Stimulated activated naive B cell treated with anti-CD40 and anti-IgM and Interleukin-4, amounts not matched to agents 10 μg/mL and 1 μg/mL and 100 μg/mL, for 72 hours (primary cell): Measurements from ENCODE around the gene SRC.

Experiments
- ATAC-seq, 2 donors: fragments of 150-1000 bp; cut with Tn5 transposase; replicated peaks; 2 replicates each; pipeline ENCODE4 v1.10.0; 2021; ENCODE audit warnings: moderate library complexity in 1 of 2
- DNase-seq: peaks from one replicate; pipeline ENCODE4 v3.0.0; 2021
- H3K27ac Mint-ChIP-seq: one replicate; pipeline ENCODE4 v1.8.0; 2022; ENCODE audit warnings: mild to moderate bottlenecking, mixed read lengths
- H3K27me3 Mint-ChIP-seq, 2 donors: one replicate each; pipeline ENCODE4 v1.8.0; 2022; ENCODE audit warnings: mixed read lengths in 2 of 2
- H3K36me3 Mint-ChIP-seq, 2 donors: one replicate each; pipeline ENCODE4 v1.8.0; 2022; ENCODE audit warnings: mixed read lengths in 2 of 2, mild to moderate bottlenecking in 1 of 2
- H3K4me1 Mint-ChIP-seq, 2 donors: one replicate each; pipeline ENCODE4 v1.8.0; 2022; ENCODE audit warnings: mixed read lengths in 2 of 2, mild to moderate bottlenecking in 1 of 2
- H3K4me3 Mint-ChIP-seq, 2 donors: one replicate each; pipeline ENCODE4 v1.8.0; 2022; ENCODE audit warnings: mild to moderate bottlenecking in 2 of 2, mixed read lengths in 2 of 2, moderate library complexity in 1 of 2
- H3K9me3 Mint-ChIP-seq, 2 donors: one replicate each; pipeline ENCODE4 v1.8.0; 2022; ENCODE audit warnings: mixed read lengths in 2 of 2, mild to moderate bottlenecking in 1 of 2

Gene SRC

DNA sequence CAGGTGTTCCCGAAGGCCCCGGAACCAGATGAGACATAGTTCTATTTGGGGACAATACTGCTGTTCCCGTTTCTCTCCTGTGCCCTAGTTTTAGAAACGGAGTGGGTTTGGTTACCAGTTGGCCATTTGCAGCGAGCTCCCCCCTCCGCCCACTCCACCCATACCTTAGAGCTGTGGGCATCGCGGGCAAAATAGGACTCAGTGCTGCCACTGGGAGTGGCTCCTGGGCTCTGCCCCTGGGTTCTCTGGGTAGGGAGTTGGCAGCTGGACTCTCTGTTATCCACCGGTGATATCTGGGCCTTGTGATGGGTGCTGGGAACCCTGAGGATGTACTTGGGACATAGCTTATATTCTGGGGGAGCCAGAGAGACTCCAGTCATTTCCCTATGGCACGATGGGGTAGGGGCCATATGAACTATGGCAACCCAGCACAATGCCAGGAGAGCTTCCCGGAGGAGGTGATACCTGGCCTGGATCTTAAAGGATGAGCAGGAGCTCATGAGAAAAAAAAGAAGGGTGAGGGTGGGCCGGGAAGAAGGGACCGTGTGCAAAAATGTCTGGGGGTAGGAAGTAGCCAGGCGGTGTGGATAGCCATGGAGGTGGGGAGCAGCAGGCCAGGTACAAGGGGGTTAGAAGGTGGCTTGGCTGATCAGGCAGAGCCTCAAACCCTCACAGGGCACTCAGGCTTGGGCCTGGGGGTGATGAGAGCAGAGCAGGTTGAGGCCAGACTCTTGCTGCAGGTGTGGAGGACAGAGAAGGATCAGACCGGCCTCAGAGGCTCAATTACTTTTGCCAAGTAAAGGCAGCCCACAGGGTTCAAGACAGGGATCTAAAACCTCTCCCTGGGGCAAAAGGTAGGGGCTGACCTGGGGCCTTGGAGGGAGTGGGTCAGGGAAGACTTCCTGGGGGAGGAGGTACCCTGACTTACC is 9.6 kb downstream of the SRC start:
- DNase-seq (no peak), ATAC-seq (no peak)
- H3K36me3 Mint-ChIP-seq = peaks cover 63 to 92% of the 10 kb centered on the region in 2 donors
- H3K9me3 Mint-ChIP-seq = no peaks in the 10 kb centered on the region
- peak overlapping the region; percentile 45 to 60 for H3K4me3 Mint-ChIP-seq
- peaks cover 71 to 100% of the 10 kb centered on the region in 2 donors for H3K4me1 Mint-ChIP-seq
- no peaks in the 10 kb centered on the region for H3K27me3 Mint-ChIP-seq
- peak overlapping the region; percentile 90 for H3K27ac Mint-ChIP-seq

DNA sequence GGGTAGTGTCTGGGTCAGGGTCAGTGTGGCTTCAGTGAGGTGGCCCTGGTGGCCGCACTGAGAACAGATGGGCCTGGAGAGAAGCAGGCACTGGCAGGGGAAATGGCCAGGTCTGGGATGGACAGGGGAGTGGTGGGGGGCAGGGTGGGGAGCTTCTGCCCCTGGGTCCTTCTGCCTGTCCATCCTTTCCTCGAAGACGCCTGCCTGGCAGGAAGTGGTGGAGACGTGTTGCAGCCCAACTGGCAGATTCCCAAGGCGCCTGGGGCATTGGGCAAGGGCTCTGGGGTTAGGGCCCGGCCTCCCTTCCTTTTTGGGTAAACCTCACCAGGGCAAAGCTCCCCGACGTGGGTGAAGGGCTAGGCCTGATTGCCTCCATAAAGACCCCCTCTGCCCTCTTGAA is 10.4 kb downstream of the SRC start:
- ATAC-seq = no peak
- Mint-ChIP-seq H3K36me3 (peaks cover 54 to 90% of the 10 kb centered on the region in 2 donors), H3K27me3 (no peaks in the 10 kb centered on the region), H3K27ac (peak overlapping the region; percentile 90), H3K9me3 (no peaks in the 10 kb centered on the region), H3K4me3 (peak overlapping the region; percentile 45 to 60), H3K4me1 (peaks cover 66 to 100% of the 10 kb centered on the region in 2 donors)
- DNase-seq = no peak

DNA sequence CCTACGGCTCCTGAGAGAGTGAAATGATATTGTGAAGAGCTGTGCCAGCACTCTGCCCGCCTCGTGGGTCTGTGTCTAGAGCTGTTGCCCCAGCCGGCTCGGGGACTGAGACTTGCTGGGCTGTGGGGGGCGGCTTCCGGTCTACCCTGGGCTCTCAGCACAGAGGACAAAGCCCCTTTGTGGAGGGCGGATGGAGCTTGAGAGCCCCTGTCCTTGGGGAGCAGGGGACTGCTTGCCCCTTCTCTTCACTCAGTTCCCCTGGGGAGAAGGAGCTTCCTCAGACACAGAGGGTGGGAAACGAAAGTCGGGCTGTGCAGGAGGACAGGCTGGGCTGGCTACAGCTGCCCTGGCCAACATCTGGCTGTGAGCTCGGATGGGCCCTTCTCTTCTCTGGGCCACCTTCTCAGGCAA is 11.0 kb downstream of the SRC start:
- Mint-ChIP-seq H3K27me3 (no peaks in the 10 kb centered on the region), H3K4me3 (peak overlapping the region; percentile 45 to 59), H3K4me1 (peaks cover 61 to 97% of the 10 kb centered on the region in 2 donors), H3K9me3 (no peaks in the 10 kb centered on the region), H3K36me3 (peaks cover 49 to 84% of the 10 kb centered on the region in 2 donors), H3K27ac (peak overlapping the region; percentile 90)
- DNase-seq (no peak), ATAC-seq (peak; percentile 35)

DNA sequence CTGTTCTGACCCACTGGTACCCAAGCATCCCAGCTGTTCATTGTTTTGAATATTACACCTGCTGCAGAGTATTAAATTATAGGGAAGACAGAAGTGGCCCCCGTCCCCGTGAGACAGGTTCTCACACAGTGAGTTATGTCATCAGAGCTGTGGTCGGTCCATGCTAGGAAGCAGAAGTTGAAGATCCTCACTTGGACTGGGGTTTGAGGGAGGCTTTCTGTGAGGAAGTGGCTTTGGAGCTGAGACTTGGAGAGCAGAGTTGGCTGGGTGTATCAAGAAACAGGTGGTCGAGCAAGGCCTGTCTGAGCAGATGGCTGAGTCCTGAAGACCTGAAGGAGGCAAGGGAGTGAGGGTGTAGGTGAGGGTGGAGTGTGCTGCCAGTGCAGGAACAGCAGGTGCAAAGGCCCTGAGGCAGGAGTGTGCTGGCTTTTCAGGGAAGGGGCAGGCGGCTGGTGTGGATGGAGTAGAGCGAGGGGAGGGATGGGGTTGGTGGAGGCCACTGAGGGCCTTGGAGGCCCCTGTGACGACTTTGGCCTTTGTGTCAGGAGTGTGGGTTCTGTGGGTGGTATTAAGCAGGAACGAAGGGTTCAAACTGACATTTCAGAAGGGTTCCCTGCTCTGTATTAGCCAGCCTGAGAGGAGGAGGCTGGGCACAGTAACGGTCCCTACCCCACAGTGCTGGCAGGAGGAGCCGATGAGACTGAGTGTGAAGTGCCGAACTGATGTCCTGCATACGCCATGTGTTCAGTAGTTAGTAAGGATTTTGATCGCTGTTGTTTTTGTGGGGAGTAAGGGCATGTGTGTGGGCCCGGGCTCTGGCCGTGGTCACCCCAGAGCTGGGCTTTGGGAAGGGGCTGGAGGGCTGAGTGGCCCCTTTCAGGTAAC is 11.8 kb downstream of the SRC start:
- ATAC-seq (peak; percentile 62 to 70), DNase-seq (no peak)
- no peaks in the 10 kb centered on the region for H3K9me3 Mint-ChIP-seq
- H3K36me3 Mint-ChIP-seq = peaks cover 48 to 78% of the 10 kb centered on the region in 2 donors
- peak overlapping the region; percentile 90 for H3K27ac Mint-ChIP-seq
- no peaks in the 10 kb centered on the region for H3K27me3 Mint-ChIP-seq
- H3K4me3 Mint-ChIP-seq = peak overlapping the region; percentile 45 to 59
- peaks cover 57 to 96% of the 10 kb centered on the region in 2 donors for H3K4me1 Mint-ChIP-seq

DNA sequence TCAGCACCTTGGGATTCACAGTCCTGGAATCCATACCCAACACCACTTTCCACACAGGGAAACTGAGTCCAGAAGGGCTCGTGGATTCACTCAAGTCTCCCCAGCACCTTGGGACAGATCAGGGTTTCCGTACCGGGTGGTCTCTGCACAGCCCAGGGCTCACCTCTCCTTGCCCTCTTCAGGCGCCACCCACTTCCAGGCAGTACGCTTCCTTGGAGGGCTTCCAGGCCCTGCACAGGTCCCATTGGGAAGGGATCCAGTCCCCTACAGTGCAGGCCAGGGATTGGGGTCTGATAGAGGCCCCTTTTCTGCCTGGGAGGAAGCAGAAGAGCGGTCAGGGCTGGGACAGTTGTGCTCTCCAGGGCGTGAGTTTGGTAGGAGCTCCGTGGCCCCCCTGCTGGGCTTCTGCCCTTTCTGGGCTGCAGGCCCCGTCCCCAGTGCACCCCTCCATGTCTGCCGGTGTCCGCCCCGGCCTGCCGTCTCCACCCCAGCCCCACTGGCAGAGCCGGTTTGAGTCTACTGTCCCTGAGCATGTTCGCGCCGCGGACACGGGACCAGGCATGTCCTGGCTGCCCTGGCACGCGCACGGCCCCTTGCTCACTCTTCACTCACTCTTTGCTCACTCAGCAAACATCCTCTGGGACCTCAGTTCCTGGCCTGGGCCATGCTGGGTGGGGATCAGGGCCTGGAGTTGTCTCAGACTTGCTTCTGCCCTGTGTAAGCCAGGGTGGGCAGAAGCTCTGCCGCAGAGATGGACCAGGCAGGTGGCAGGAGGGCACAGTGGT is 12.6 kb downstream of the SRC start:
- DNase-seq (no peak), ATAC-seq (no peak)
- peaks cover 47 to 76% of the 10 kb centered on the region in 2 donors for H3K36me3 Mint-ChIP-seq
- peak overlapping the region in 1 of 2 donors; percentile 41 for H3K4me3 Mint-ChIP-seq
- H3K27me3 Mint-ChIP-seq = no peaks in the 10 kb centered on the region
- H3K27ac Mint-ChIP-seq = peak overlapping the region; percentile 86
- no peaks in the 10 kb centered on the region for H3K9me3 Mint-ChIP-seq
- peaks cover 59 to 96% of the 10 kb centered on the region in 2 donors for H3K4me1 Mint-ChIP-seq

DNA sequence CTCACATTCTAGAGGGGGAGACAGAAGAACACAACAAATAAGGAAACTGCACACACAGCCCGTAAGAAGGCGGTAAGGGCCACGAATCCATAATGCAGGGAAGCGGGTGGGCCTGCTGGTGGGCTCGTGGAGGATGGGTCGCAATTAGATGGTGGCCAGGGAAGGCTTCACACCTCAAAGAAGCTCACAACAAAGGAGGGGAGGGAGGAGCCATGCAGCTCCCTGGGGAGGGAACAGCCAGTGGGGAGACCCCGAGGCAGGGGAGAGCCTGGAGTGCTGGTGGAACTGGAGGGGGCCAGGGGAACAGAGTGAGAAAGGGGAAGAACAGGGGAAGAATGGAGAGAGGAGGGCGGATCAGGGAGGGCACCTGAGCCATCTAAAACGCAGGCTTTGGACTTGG is 13.4 kb downstream of the SRC start:
- no peak for ATAC-seq
- Mint-ChIP-seq H3K4me1 (peaks cover 66 to 96% of the 10 kb centered on the region in 2 donors), H3K27me3 (no peaks in the 10 kb centered on the region), H3K36me3 (peaks cover 47 to 74% of the 10 kb centered on the region in 2 donors), H3K9me3 (no peaks in the 10 kb centered on the region), H3K27ac (peak overlapping the region; percentile 86), H3K4me3 (no peak overlapping the region)
- no peak for DNase-seq

DNA sequence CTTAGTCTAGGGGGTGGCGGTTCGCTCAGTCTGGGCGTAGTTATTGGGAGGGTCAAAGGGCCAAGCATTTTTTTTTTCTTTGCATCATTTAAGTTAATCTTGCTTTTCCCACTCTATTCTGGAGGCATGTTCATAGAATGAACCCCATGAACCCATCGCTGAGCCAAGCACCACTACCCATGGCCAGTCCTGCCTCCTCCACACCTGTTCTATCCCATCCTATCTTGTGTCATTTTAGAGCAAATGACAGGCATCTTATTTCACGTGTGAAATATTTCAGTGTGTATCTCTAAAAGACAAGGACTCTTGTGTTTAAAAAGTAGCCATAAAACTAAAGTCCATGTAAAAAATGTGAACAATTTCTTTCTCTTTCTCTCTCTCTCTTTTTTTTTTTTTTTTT is 13.9 kb downstream of the SRC start:
- Mint-ChIP-seq H3K4me1 (peaks cover 69 to 96% of the 10 kb centered on the region in 2 donors), H3K4me3 (peak overlapping the region in 1 of 2 donors; percentile 21), H3K27ac (peak overlapping the region; percentile 60), H3K9me3 (no peaks in the 10 kb centered on the region), H3K27me3 (no peaks in the 10 kb centered on the region), H3K36me3 (peaks cover 50 to 75% of the 10 kb centered on the region in 2 donors)
- no peak for ATAC-seq
- no peak for DNase-seq

DNA sequence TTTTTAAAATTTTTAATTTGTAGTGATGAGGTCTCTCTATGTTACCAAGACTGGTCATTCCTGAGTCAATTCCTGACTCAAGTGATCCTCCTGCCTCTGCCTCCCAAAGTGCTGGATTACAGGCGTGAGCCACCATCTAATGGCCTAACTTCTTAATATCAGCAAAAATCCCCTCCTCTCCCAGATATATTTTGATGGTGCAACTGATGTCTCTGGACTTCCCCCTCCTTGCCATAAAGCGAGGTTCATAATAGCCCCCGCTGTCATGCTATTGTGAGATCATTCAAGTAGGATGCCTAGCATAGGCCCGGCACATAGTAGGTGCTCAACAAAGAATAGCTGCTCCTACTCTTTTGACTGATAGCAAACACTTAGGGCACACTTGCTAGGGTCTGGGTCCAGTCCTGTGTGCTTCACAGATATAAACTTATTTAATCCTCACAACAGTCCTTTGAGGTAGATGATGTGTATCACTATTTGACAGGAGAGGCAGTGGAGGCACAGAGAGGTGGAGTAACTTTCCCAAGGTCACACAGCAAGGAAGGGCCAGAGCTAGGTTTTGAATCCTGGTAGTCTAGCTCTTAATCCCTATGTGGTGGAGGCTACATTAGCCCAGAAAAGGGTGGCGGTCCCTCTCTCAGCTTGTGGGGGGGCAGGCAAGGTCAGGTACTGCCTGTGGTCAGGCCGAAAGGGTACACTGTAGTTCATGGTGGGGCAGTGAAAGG is 14.6 kb downstream of the SRC start:
- H3K27ac Mint-ChIP-seq = peak overlapping the region; percentile 5

DNA sequence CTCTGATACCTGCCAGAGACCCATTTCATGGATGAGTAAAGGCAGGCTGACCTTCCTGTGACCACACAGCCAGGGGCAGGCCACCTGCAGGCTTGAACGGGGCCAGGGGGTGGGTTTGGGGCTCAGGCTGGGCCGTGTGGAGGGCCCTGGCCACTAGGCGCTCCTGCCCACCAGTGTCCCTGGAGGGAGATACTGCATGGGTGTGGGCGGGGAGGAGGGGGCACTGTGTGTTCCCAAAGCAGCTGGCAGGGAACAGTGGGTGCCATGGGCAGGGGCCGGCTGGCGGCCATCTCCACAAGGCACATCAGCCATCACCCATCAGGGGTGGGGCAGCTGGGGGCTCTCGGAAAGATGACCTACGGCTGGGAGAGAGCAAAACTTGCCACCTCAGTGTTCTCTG is 15.4 kb downstream of the SRC start:
- no peak overlapping the region for H3K27ac Mint-ChIP-seq
- peaks cover 0 to 2% of the 10 kb centered on the region in 2 donors for H3K9me3 Mint-ChIP-seq
- H3K36me3 Mint-ChIP-seq = peaks cover 53 to 76% of the 10 kb centered on the region in 2 donors
- DNase-seq (no peak), ATAC-seq (no peak)
- H3K4me1 Mint-ChIP-seq = peaks cover 68 to 96% of the 10 kb centered on the region in 2 donors
- no peaks in the 10 kb centered on the region for H3K27me3 Mint-ChIP-seq
- no peak overlapping the region for H3K4me3 Mint-ChIP-seq

More for the DNA sequence above, 14.6 kb downstream of the SRC start:
- Mint-ChIP-seq H3K27me3 (no peaks in the 10 kb centered on the region), H3K4me3 (no peak overlapping the region), H3K9me3 (no peaks in the 10 kb centered on the region), H3K4me1 (peaks cover 70 to 96% of the 10 kb centered on the region in 2 donors), H3K36me3 (peaks cover 52 to 76% of the 10 kb centered on the region in 2 donors)
- DNase-seq (no peak), ATAC-seq (no peak)

DNA sequence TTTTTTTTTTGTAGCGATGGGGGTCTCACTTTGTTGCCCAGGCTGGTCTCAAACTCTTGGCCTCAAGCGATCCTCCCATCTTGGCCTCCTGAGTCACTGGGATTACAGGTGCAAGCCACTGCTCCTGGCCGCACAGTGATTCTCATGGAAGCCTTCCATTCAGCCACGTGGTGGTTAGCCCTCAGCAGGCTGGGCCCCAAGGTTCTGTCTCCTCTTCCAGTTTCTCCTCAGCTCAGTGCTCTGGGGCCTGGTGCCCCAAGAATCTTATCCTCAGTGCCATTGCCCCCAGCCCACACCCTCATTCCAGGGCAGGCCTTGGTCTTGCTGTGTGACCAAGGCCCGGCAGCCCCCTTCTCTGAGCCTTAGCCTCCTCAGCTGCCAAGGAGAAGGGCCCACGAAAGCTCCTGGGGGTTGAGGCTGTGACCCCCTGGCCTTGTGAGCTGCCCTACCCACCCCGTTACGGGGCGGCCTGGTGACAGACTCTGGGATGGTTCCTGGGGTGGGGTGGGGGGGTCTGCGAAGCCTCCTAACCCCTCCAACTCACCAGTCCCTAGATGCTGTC is 16.4 kb downstream of the SRC start:
- Mint-ChIP-seq H3K36me3 (peaks cover 49 to 76% of the 10 kb centered on the region in 2 donors), H3K9me3 (peaks cover 0 to 2% of the 10 kb centered on the region in 2 donors), H3K27ac (peak overlapping the region; percentile 53), H3K4me1 (peaks cover 60 to 96% of the 10 kb centered on the region in 2 donors), H3K4me3 (no peak overlapping the region), H3K27me3 (no peaks in the 10 kb centered on the region)
- ATAC-seq (no peak), DNase-seq (no peak)

DNA sequence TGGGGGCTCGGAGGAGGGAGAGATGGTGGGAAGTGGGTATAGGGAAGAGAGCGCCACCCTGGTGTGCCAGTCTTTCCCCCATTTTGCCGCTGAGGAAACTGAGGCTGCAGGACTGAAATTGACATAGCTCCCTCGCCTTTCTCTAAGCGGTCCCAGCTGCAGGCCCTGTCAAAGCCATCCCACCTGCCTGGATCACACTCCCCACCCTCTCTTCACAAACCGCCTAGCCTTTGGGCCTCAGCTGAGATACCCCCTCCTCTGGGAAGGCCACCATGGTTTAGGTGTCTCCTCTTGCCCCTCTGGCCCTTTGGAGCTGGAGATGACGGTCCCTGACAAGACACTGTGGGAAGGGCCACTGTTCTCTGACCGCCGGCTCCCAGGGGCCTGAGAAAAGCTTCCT is 16.9 kb downstream of the SRC start:
- Mint-ChIP-seq H3K9me3 (peaks cover 0 to 2% of the 10 kb centered on the region in 2 donors), H3K27me3 (no peaks in the 10 kb centered on the region), H3K4me3 (no peak overlapping the region), H3K36me3 (peaks cover 46 to 75% of the 10 kb centered on the region in 2 donors), H3K4me1 (peaks cover 55 to 96% of the 10 kb centered on the region in 2 donors), H3K27ac (peak overlapping the region; percentile 20)
- DNase-seq (no peak), ATAC-seq (no peak)

DNA sequence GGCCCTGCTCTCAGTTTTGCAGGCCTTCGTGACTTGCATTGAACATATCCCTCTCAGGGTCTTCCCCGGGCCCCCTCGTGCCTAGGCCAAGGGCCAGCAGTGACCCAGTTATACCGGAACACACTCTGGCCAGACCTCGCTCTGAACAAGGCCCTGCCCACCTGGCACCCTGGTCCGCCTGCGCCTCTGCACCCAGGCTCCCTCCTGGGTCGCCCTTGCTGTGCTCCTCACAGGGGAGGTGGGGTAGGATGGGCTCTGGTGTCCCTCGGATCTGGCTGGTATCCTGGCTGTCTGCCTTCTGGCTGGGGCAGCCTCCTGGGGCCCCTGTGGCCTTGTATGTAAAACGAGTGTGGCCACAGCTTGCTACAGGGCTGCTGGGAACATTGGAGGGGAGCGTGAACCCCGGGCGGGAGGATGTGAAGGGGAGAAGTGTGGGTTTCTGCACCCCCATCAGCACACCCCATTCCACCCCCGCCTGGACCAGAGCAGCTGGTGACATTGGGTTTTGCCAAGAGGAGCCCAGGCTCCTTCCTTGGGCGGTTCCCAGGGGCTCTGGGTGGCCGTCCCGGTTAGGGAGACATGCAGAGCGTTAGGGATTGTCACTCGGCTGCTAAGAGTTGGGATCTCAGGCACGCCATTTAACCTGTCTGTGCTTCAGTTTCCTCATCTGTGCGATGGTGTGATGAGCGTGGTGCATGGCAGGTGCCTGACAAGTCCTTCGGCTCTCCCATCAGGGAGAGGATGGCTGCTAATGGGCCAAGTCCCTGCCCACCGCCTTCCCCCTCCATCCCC is 17.5 kb downstream of the SRC start:
- Mint-ChIP-seq H3K27ac (peak overlapping the region; percentile 94), H3K36me3 (peaks cover 47 to 75% of the 10 kb centered on the region in 2 donors), H3K27me3 (no peaks in the 10 kb centered on the region), H3K4me3 (no peak overlapping the region), H3K4me1 (peaks cover 52 to 95% of the 10 kb centered on the region in 2 donors), H3K9me3 (peaks cover 0 to 2% of the 10 kb centered on the region in 2 donors)
- ATAC-seq (no peak), DNase-seq (no peak)
